Astrocyte (in vitro differentiated cells and primary cell): ENCODE results near the gene RPP14.

Experiments used
- EZH2 ChIP-seq: IDR thresholded peaks from 2 replicates; pipeline ENCODE4 v1.6.1; 2012; ENCODE audit warnings: mild to moderate bottlenecking, low read length, inconsistent platforms; ENCODE audit not compliant: insufficient read depth
- TF ChIP-seq, protein P1 (sequence below): IDR thresholded peaks from 2 replicates; pipeline ENCODE4 v1.5.1; 2011; ENCODE audit warnings: low read depth, mild to moderate bottlenecking, inconsistent platforms, low read length, moderate library complexity; ENCODE audit not compliant: insufficient read depth

DNA sequence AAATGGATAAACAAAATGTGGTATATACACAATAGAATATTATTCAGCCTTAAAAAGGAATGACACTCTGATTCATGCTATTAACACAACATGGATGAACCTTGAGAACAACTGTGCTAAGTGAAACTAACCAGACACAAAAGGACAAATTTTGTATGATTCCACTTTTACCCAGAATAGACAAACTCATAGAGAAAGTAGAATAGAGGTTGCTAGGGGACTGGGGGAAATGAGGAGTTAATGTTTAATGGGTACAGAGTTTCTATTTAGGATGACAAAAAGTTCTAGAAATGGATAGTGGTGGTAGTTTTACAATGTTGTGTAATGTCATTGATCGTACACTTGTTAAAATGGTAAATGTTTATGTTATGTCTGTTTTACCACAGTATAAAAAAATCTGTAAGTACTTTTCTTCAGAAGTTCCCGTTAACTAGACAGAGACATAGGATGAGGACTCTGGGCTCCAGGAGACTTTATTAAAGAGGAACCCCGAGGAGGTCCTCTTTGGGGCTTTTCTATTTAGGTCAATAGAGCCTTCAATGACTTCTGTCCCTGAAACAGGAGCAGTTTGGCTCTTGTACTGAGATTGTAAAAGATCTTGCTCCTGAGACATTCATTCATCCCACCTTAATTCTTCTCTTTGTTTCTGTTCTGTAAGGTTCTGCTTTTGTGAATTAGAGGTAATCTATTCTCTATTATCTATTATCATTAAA lies 43.9 kb upstream of the RPP14 start:
- TF ChIP-seq, protein P1, sequence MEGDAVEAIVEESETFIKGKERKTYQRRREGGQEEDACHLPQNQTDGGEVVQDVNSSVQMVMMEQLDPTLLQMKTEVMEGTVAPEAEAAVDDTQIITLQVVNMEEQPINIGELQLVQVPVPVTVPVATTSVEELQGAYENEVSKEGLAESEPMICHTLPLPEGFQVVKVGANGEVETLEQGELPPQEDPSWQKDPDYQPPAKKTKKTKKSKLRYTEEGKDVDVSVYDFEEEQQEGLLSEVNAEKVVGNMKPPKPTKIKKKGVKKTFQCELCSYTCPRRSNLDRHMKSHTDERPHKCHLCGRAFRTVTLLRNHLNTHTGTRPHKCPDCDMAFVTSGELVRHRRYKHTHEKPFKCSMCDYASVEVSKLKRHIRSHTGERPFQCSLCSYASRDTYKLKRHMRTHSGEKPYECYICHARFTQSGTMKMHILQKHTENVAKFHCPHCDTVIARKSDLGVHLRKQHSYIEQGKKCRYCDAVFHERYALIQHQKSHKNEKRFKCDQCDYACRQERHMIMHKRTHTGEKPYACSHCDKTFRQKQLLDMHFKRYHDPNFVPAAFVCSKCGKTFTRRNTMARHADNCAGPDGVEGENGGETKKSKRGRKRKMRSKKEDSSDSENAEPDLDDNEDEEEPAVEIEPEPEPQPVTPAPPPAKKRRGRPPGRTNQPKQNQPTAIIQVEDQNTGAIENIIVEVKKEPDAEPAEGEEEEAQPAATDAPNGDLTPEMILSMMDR: no peak
- TF ChIP-seq EZH2: no peak
